SK-N-SH (cell line): ENCODE results near the gene RORB. TPM values are rescaled to one million over a fixed set of nuclear protein-coding genes. Genes with fewer than 3 reads are reported as not detected.

Experiments
- CTCF ChIA-PET: fragments of 300-600, 350-600 bp; formaldehyde crosslinking; extraction: SDS; loops from one replicate; lab custom pipeline; 2021; lab: Yijun Ruan, JAX
- POLR2A ChIA-PET: fragments of 350-600 bp; sonication (Branson Sonifier 250); formaldehyde crosslinking; extraction: SDS; loops from one replicate; lab custom pipeline; 2020; ENCODE audit warnings: antibody characterized with exemption, inconsistent platforms; lab: Yijun Ruan, JAX
- DNase-seq: peaks from one replicate; pipeline ENCODE4 v3.0.0; 2012
- H2AFZ ChIP-seq: fragments of 200-600 bp; sonication (generic); 2 replicates; pipeline ENCODE4 v1.8.1; 2016; ENCODE audit warnings: antibody characterized with exemption, mild to moderate bottlenecking, low read depth
- H3F3A ChIP-seq: fragments of 200-600 bp; sonication (generic); replicated peaks from 2 replicates; pipeline ENCODE3; 2016; ENCODE audit warnings: antibody characterized with exemption, mild to moderate bottlenecking; ENCODE audit not compliant: insufficient read depth
- H3K27ac ChIP-seq, 2 experiments: fragments of 200-500 bp in 1 of 2; fragments of 200-600 bp in 1 of 2; sonication (Bioruptor generic) in 1 of 2; sonication (generic), shearing (Covaris generic) in 1 of 2; 2 replicates each; pipeline versions ENCODE4 v1.5.1 to v1.6.1; 2014 to 2016; ENCODE audit warnings: low read depth in 2 of 2, inconsistent platforms in 1 of 2, low read length in 1 of 2, mild to moderate bottlenecking in 1 of 2, mixed read lengths in 1 of 2
- H3K27me3 ChIP-seq: fragments of 200-600 bp; sonication (generic), shearing (Covaris generic); 2 replicates; pipeline ENCODE4 v1.6.1; 2016; ENCODE audit warnings: mixed run types; ENCODE audit not compliant: insufficient read depth
- H3K36me3 ChIP-seq, 2 experiments: fragments of 200-500 bp in 1 of 2; fragments of 200-600 bp in 1 of 2; sonication (Bioruptor generic) in 1 of 2; sonication (generic) in 1 of 2; replicated peaks in 1 of 2; 2 replicates each; pipeline versions ENCODE3 to v1.5.1; 2014 to 2016; ENCODE audit warnings: low read length in 1 of 2, mild to moderate bottlenecking in 1 of 2; ENCODE audit not compliant: insufficient read depth in 2 of 2, control insufficient read depth in 1 of 2
- H3K4me1 ChIP-seq, 2 experiments: fragments of 200-500 bp in 1 of 2; fragments of 200-600 bp in 1 of 2; sonication (Bioruptor generic) in 1 of 2; sonication (generic), shearing (Covaris generic) in 1 of 2; 2 replicates each; pipeline versions ENCODE4 v1.5.1 to v1.6.1; 2014 to 2016; ENCODE audit warnings: low read depth in 1 of 2, low read length in 1 of 2, mixed run types in 1 of 2; ENCODE audit not compliant: insufficient read depth in 2 of 2, control insufficient read depth in 1 of 2
- H3K4me2 ChIP-seq: fragments of 200-600 bp; sonication (generic), shearing (Covaris generic); 2 replicates; pipeline ENCODE4 v1.6.1; 2017; ENCODE audit warnings: mixed run types
- H3K4me3 ChIP-seq, 2 experiments: fragments of 200-500 bp in 1 of 2; fragments of 200-600 bp in 1 of 2; sonication (Bioruptor generic) in 1 of 2; sonication (generic), shearing (Covaris generic) in 1 of 2; 2 replicates each; pipeline versions ENCODE4 v1.5.1 to v1.8.1; 2014 to 2016; ENCODE audit warnings: low read depth in 2 of 2, inconsistent platforms in 1 of 2, low read length in 1 of 2, mild to moderate bottlenecking in 1 of 2, mixed read lengths in 1 of 2, moderate library complexity in 1 of 2
- H3K79me2 ChIP-seq: fragments of 200-600 bp; sonication (generic); 2 replicates; pipeline ENCODE4 v1.8.1; 2017; ENCODE audit warnings: mild to moderate bottlenecking; ENCODE audit not compliant: insufficient read depth
- H3K9ac ChIP-seq: fragments of 200-600 bp; sonication (generic); 2 replicates; pipeline ENCODE4 v1.6.1; 2017; ENCODE audit warnings: mixed run types
- H3K9me2 ChIP-seq: fragments of 200-600 bp; sonication (generic); 2 replicates; pipeline ENCODE4 v1.6.1; 2017; ENCODE audit warnings: mixed run types
- H3K9me3 ChIP-seq: fragments of 200-600 bp; sonication (generic); 2 replicates; pipeline ENCODE4 v1.6.1; 2017; ENCODE audit warnings: mixed run types, mild to moderate bottlenecking, moderate library complexity
- H4K20me1 ChIP-seq: fragments of 200-600 bp; sonication (generic); 2 replicates; pipeline ENCODE4 v1.6.1; 2017; ENCODE audit warnings: mild to moderate bottlenecking, mixed run types; ENCODE audit not compliant: insufficient read depth
- CHD2 ChIP-seq: fragments of 150-350 bp; IDR thresholded peaks from 2 replicates; pipeline ENCODE4 v1.6.1; 2018; ENCODE audit warnings: low read length; ENCODE audit not compliant: partially characterized antibody
- ELF1 ChIP-seq: IDR thresholded peaks from 2 replicates; pipeline ENCODE4 v1.4.0; 2012
- FOSL2 ChIP-seq: IDR thresholded peaks from 2 replicates; pipeline ENCODE4 v1.4.0; 2012; ENCODE audit warnings: low read depth, mild to moderate bottlenecking, moderate library complexity, borderline replicate concordance
- FOXJ3 ChIP-seq: sonication (generic); formaldehyde crosslinking; IDR thresholded peaks from 2 replicates; pipeline ENCODE4 v1.5.1; 2020; ENCODE audit warnings: mild to moderate bottlenecking, missing genetic modification reagents
- FOXM1 ChIP-seq: IDR thresholded peaks from 2 replicates; pipeline ENCODE4 v1.4.0; 2012; ENCODE audit warnings: low read depth, mild to moderate bottlenecking
- GABPA ChIP-seq: IDR thresholded peaks from 2 replicates; pipeline ENCODE4 v1.4.0; 2012; ENCODE audit warnings: low read depth, mild to moderate bottlenecking
- GATA2 ChIP-seq: sonication (generic); formaldehyde crosslinking; IDR thresholded peaks from 2 replicates; pipeline ENCODE4 v1.5.0; 2020; ENCODE audit warnings: mild to moderate bottlenecking, missing genetic modification reagents
- MEF2A ChIP-seq: IDR thresholded peaks from 2 replicates; pipeline ENCODE4 v1.4.0; 2012; ENCODE audit warnings: low read depth, borderline replicate concordance
- MXI1 ChIP-seq: IDR thresholded peaks from 2 replicates; pipeline ENCODE4 v1.6.1; 2012; ENCODE audit warnings: mild to moderate bottlenecking, low read depth, low read length, improper control_type of control experiment
- NFIC ChIP-seq: IDR thresholded peaks from 2 replicates; pipeline ENCODE4 v1.4.0; 2012; ENCODE audit warnings: borderline replicate concordance
- NRF1 ChIP-seq: IDR thresholded peaks from 2 replicates; pipeline ENCODE4 v1.6.1; 2012; ENCODE audit warnings: low read depth, mild to moderate bottlenecking, low read length
- RAD21 ChIP-seq: IDR thresholded peaks from 2 replicates; pipeline ENCODE4 v1.6.1; 2012; ENCODE audit warnings: mild to moderate bottlenecking, low read length
- SMC3 ChIP-seq: IDR thresholded peaks from 2 replicates; pipeline ENCODE4 v1.6.1; 2012; ENCODE audit warnings: low read depth, low read length, improper control_type of control experiment
- TAF1 ChIP-seq: IDR thresholded peaks from 2 replicates; pipeline ENCODE4 v1.6.1; 2012; ENCODE audit warnings: low read depth, mild to moderate bottlenecking, low read length, moderate library complexity, borderline replicate concordance
- TCF12 ChIP-seq: IDR thresholded peaks from 2 replicates; pipeline ENCODE4 v1.4.0; 2012
- TEAD4 ChIP-seq: IDR thresholded peaks from 2 replicates; pipeline ENCODE4 v1.4.0; 2012; ENCODE audit warnings: mild to moderate bottlenecking, borderline replicate concordance; ENCODE audit not compliant: insufficient read depth
- WGBS: methylation state at CpG from one replicate; pipeline ENCODE4 v1.1.6; 2017; ENCODE audit warnings: low lambda C conversion rate; 5-methylcytosine and 5-hydroxymethylcytosine counted together
- polyA plus RNA-seq, 3 experiments: library from polyadenylated mRNA; depleted of rRNA; stranded (reverse); fragments of >200 nt; gene quantifications; 2 replicates each; pipeline ENCODE4 v1.2.3, GENCODE V29; 2012
- TF ChIP-seq, protein P1 (sequence below): fragments of 200-600 bp; sonication (generic); IDR thresholded peaks from 2 replicates; pipeline ENCODE4 v1.6.1; 2017; ENCODE audit warnings: antibody characterized with exemption, mild to moderate bottlenecking, moderate library complexity
- TF ChIP-seq, protein P2 (sequence below): fragments of 150-350 bp; IDR thresholded peaks from 2 replicates; pipeline ENCODE4 v1.6.1; 2017; ENCODE audit warnings: antibody characterized with exemption, low read length, low read depth, borderline replicate concordance
- TF ChIP-seq, protein P3 (sequence below): IDR thresholded peaks from 2 replicates; pipeline ENCODE4; 2012
- TF ChIP-seq, protein P4 (sequence below): IDR thresholded peaks from 2 replicates; pipeline ENCODE4 v1.4.0; 2012; ENCODE audit warnings: low read depth, borderline replicate concordance

Gene RORB
- polyA plus RNA-seq, 1 of the 3 experiments (the other 2 are of a cell fraction): 0.13 TPM

DNA sequence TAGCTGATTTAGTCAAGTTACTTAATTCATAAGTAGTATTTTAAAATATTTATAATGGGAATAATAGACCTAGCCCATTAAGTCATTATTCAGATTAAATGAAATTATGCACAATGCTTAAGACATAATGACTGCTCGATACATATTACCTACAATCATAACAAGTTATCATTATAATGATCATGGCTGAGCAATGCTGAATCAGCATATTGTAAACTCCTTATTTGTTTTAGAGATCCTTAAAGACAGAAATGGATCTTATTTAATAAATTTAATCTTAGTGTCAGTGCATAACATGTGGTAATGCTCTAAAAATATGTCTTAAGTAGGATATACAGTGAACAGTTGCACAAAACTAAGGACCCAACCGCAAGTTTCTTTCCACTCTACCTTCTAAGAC, 221.6 kb downstream of the RORB start:
- Histone ChIP-seq H3K9me2 (no peaks in the 10 kb centered on the region), H3K9ac (no peak overlapping the region), H3K36me3 (no peaks in the 10 kb centered on the region), H3K9me3 (no peaks in the 10 kb centered on the region), H3K79me2 (no peaks in the 10 kb centered on the region), H2AFZ (no peak overlapping the region), H3F3A (no peaks in the 10 kb centered on the region), H3K27ac (no peak overlapping the region), H3K4me2 (no peak overlapping the region), H3K4me3 (no peak overlapping the region), H4K20me1 (no peaks in the 10 kb centered on the region), H3K27me3 (no peaks in the 10 kb centered on the region), H3K4me1 (no peaks in the 10 kb centered on the region)
- ChIA-PET CTCF (interaction anchor here (1.1 kb wide), 1 partner anchor 22 kb away, joined by 3 read pairs; no protein-coding TSS in a partner anchor), POLR2A (no interaction called here)
- DNase-seq: no peak
- 53% methylated on average over 2 of the region's 2 CpGs for WGBS
- no peak for TF ChIP-seq TCF12
- TF ChIP-seq, protein P1, sequence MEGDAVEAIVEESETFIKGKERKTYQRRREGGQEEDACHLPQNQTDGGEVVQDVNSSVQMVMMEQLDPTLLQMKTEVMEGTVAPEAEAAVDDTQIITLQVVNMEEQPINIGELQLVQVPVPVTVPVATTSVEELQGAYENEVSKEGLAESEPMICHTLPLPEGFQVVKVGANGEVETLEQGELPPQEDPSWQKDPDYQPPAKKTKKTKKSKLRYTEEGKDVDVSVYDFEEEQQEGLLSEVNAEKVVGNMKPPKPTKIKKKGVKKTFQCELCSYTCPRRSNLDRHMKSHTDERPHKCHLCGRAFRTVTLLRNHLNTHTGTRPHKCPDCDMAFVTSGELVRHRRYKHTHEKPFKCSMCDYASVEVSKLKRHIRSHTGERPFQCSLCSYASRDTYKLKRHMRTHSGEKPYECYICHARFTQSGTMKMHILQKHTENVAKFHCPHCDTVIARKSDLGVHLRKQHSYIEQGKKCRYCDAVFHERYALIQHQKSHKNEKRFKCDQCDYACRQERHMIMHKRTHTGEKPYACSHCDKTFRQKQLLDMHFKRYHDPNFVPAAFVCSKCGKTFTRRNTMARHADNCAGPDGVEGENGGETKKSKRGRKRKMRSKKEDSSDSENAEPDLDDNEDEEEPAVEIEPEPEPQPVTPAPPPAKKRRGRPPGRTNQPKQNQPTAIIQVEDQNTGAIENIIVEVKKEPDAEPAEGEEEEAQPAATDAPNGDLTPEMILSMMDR: no peak

DNA sequence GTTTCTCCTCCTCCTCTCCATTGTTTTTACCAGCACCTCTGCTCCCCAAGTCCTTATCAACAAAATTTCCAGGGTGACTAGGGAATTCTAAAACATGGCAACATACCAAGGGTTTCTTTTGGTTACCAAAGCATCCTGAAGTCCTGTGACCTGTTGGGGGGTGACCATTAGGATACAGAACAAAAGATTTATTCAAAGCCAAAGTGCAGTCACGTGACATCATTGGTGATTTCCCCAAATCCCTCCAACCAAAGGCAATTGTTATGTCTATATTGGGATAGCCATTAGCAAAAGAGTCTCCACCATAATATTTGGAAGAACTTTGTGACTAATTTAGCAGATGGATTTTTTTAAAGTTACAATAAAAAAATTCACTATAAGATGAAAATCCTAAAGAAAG, 222.2 kb downstream of the RORB start:
- Histone ChIP-seq H3K9me3 (no peaks in the 10 kb centered on the region), H4K20me1 (no peaks in the 10 kb centered on the region), H3K27me3 (no peaks in the 10 kb centered on the region), H3K4me2 (no peak overlapping the region), H3K4me3 (no peak overlapping the region), H3K79me2 (no peaks in the 10 kb centered on the region), H3F3A (no peaks in the 10 kb centered on the region), H3K9ac (no peak overlapping the region), H3K9me2 (no peaks in the 10 kb centered on the region), H3K36me3 (no peaks in the 10 kb centered on the region), H2AFZ (no peak overlapping the region), H3K4me1 (no peaks in the 10 kb centered on the region), H3K27ac (no peak overlapping the region)
- POLR2A ChIA-PET: no interaction called here
- WGBS: 33% methylated on average over 1 of the region's 1 CpG
- TF ChIP-seq GATA2 (no peak), TEAD4 (no peak), CHD2 (no peak), NFIC (no peak), SMC3 (no peak), MEF2A (no peak), TAF1 (no peak), TCF12 (no peak), NRF1 (no peak), GABPA (no peak), FOXJ3 (no peak), RAD21 (no peak), MXI1 (no peak), FOSL2 (no peak), FOXM1 (no peak), ELF1 (no peak)
- TF ChIP-seq, protein P1: no peak
- TF ChIP-seq, protein P2, sequence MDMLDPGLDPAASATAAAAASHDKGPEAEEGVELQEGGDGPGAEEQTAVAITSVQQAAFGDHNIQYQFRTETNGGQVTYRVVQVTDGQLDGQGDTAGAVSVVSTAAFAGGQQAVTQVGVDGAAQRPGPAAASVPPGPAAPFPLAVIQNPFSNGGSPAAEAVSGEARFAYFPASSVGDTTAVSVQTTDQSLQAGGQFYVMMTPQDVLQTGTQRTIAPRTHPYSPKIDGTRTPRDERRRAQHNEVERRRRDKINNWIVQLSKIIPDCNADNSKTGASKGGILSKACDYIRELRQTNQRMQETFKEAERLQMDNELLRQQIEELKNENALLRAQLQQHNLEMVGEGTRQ: no peak
- TF ChIP-seq, protein P3, sequence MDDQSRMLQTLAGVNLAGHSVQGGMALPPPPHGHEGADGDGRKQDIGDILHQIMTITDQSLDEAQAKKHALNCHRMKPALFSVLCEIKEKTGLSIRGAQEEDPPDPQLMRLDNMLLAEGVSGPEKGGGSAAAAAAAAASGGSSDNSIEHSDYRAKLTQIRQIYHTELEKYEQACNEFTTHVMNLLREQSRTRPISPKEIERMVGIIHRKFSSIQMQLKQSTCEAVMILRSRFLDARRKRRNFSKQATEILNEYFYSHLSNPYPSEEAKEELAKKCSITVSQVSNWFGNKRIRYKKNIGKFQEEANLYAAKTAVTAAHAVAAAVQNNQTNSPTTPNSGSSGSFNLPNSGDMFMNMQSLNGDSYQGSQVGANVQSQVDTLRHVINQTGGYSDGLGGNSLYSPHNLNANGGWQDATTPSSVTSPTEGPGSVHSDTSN: no peak
- TF ChIP-seq, protein P4, sequence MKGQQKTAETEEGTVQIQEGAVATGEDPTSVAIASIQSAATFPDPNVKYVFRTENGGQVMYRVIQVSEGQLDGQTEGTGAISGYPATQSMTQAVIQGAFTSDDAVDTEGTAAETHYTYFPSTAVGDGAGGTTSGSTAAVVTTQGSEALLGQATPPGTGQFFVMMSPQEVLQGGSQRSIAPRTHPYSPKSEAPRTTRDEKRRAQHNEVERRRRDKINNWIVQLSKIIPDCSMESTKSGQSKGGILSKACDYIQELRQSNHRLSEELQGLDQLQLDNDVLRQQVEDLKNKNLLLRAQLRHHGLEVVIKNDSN: no peak
- CTCF ChIA-PET: no interaction called here
- DNase-seq: no peak
